Astrocyte of the spinal cord (primary cell): Measurements from ENCODE around the gene YBX2.

Source experiments
- DNase-seq: peaks from one replicate; pipeline ENCODE4 v3.0.0; 2011; ENCODE audit warnings: low read depth, low spot score
- H3K4me3 ChIP-seq: 2 replicates; pipeline ENCODE4 v1.5.1; 2011; ENCODE audit warnings: low read depth, mild to moderate bottlenecking, low read length, moderate library complexity
- CTCF ChIP-seq: IDR thresholded peaks from 2 replicates; pipeline ENCODE4 v1.5.1; 2012; ENCODE audit warnings: low read depth, mild to moderate bottlenecking, low read length, inconsistent platforms
- in situ Hi-C: cut with HindIII; loops from 2 replicates; pipeline ENCODE4 v1.10.0; 2017; ENCODE audit warnings: low sequenced_read_pairs

The YBX2 gene

GRCh38 chr17:7322520-7323194, 28.2 kb upstream of the YBX2 start:
- in situ Hi-C loops = no loop called here
- no peak for DNase-seq
- no peak for TF ChIP-seq CTCF
- H3K4me3 ChIP-seq = no peak overlapping the region

GRCh38 chr17:7321466-7321865, 27.0 kb upstream of the YBX2 start:
- no peak for DNase-seq
- no peak overlapping the region for H3K4me3 ChIP-seq
- TF ChIP-seq CTCF = no peak
- in situ Hi-C loops = no loop called here

- in situ Hi-C loops = no loop called here
- no peak for DNase-seq
- TF ChIP-seq CTCF = no peak
- H3K4me3 ChIP-seq = no peak overlapping the region
Measured at GRCh38 chr17:7318121-7318860, 23.9 kb upstream of the YBX2 start.

- H3K4me3 ChIP-seq = no peak overlapping the region
- no peak for TF ChIP-seq CTCF
- no peak for DNase-seq
- in situ Hi-C loops = no loop called here
Measured at GRCh38 chr17:7317161-7317803, 22.8 kb upstream of the YBX2 start.

- no peak for DNase-seq
- peak overlapping the region; percentile 59 for H3K4me3 ChIP-seq
- in situ Hi-C loops = no loop called here
- TF ChIP-seq CTCF = no peak
Measured at GRCh38 chr17:7315570-7316235, 21.3 kb upstream of the YBX2 start.

GRCh38 chr17:7314719-7315569, 20.5 kb upstream of the YBX2 start, which contains the start of gene GPS2:
GPS2 (minus strand) TSS chr17:7315360; CDS start chr17:7315052, 308 bp downstream.
- in situ Hi-C loops = no loop called here

More at GRCh38 chr17:7314719-7315569, 20.5 kb upstream of the YBX2 start, which contains the start of gene GPS2:
- no peak for TF ChIP-seq CTCF
- DNase-seq = peak; percentile 81
- H3K4me3 ChIP-seq = peak within 1 kb of the TSS; percentile 59
